GM18907 (cell line): ENCODE results near the gene CCDC110.

Experiments
- ATAC-seq: cut with Tn5 transposase; IDR thresholded peaks from one replicate; pipeline ENCODE4 v1.9.1; 2021; ENCODE audit warnings: mild to moderate bottlenecking, moderate library complexity; ENCODE audit not compliant: unreplicated experiment

The CCDC110 gene

GRCh38 chr4:185473247-185473646 is 1.7 kb upstream of the CCDC110 start:
- no peak for ATAC-seq

DNA sequence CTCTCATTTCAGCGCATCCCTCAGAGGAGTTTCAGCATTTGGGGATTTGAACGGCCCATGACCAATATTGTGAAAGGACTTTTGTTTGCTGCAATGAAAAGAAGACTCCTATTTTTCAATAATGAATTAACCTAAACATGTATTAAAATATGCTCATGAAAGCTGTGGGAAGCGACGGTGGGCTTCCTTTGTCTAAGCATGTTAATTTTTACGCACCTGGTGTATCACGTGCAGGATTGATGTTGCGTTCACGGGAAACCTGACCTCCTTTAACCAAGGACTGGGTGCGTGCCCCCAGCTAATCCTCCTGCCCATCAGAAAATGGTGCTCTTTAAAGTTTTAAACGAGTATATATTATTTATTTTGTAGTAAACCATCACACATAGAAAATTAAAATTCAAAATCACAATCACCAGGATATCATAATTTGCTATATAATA is 590 bp upstream of the CCDC110 start:
- ATAC-seq, result no peak

DNA sequence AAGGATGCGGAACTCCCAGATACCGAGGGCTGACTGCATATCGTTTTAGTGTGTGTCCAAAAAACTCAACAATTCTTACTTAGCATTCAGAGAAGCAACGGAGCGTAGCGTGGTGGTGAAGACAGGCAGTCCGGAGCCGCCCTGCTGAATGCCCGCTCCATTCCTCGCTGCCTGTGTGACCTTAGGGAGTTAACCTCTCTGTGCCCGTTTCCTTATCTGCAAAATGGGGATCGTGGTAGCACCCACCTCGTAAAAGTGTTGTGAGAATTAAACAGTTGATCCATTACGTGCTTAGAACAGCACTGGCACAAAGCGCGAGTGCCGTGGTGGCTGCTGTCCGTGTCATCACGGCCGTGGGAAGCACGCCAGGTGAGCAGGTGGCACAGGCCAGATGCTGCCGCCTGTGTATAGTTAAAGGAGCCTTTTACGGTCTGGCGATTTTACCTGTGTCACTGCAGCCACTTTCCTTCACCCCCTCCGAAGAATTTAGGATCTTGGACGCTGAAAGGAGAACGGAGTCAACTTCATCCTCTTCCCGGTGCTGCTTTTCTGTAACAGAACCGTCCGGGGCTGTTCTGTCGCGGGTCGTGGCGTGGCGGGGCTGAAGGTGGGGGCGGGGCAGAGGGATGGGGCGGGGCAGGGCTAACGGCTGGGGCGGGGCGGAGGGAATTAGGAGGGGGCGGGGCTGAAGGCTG is 885 bp downstream of the CCDC110 start:
- peak; percentile 25 for ATAC-seq

DNA sequence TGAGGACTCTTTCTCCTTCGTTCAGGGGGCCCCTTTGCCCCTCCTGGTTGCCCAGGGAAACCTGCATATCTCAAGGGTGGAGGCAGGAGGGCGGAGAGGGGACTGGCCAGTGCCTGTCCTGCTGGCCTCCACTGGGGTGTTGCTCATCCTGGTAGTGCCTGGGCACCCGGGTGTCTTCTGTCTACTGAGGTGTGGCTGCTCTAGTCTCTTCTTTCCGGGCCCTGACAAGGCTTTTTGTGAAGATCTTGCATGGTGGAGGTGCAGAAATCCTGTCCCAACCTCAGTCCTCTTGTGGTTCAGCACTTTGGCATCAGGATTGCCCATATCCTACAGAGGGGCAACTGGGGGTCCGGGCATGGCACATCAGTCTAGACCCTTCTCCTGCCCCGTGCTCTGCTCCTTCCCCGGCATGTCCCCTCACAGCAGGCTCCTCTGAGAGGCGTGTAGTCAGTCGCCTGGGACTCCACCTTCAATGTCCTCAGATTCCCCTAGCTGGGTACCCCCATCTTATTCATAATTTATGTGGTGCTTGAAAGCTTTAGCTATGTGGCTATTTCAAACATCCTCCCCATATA is 1.9 kb downstream of the CCDC110 start:
- no peak for ATAC-seq

GRCh38 chr4:185468999-185469398 is 2.5 kb downstream of the CCDC110 start:
- ATAC-seq, result no peak

- no peak for ATAC-seq
These were observed 3.5 kb downstream of the CCDC110 start for GRCh38 chr4:185467991-185468390.

- no peak for ATAC-seq
These were observed 4.4 kb downstream of the CCDC110 start for GRCh38 chr4:185467101-185467500.

GRCh38 chr4:185465707-185466106 is 5.8 kb downstream of the CCDC110 start:
- no peak for ATAC-seq

- no peak for ATAC-seq
These were observed 6.6 kb downstream of the CCDC110 start for GRCh38 chr4:185464887-185465286.

- ATAC-seq, result no peak
These were observed 7.3 kb downstream of the CCDC110 start for GRCh38 chr4:185464183-185464582.

GRCh38 chr4:185463541-185463940 is 8.0 kb downstream of the CCDC110 start:
- no peak for ATAC-seq

DNA sequence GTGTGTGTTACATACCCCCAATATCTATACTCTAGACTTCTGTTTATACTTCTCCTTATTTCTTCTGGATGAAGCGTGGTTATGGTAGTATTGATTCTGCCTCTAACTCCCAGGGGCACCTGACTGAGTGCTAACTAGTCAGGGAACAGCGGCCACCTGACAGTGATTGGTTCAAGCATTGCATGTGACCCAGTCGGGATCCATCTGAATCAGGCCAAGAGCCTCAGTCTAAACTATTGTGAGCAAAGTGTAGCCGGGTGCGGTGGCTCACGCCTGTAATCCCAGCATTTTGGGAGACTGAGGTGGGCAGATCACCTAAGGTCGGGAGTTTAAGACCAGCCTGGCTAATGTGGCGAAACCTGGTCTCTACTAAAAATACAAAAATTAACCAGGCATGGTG is 10.0 kb downstream of the CCDC110 start:
- ATAC-seq, result no peak

DNA sequence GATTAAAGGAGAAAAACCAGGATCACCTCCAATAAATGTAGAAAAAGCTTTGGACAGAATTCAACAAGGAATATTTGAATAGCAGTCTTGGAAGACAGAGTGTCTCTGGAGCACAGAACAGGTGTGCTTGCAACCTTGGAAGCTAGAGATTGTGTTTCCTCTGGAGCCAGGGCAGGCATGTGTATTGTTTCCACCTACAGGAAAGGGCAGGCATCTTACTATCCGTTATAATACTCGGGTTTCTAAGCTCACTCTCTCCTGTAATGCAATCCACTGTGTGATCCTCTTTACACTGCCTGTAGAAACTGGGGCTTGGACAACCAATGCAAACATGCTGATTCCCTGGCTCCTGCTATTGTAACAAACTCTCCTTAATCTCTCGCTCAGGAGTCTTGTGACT is 14.4 kb downstream of the CCDC110 start:
- no peak for ATAC-seq

- no peak for ATAC-seq
These were observed 15.4 kb downstream of the CCDC110 start for GRCh38 chr4:185456131-185456530.

- no peak for ATAC-seq
These were observed 26.3 kb downstream of the CCDC110 start for GRCh38 chr4:185445209-185445608.

DNA sequence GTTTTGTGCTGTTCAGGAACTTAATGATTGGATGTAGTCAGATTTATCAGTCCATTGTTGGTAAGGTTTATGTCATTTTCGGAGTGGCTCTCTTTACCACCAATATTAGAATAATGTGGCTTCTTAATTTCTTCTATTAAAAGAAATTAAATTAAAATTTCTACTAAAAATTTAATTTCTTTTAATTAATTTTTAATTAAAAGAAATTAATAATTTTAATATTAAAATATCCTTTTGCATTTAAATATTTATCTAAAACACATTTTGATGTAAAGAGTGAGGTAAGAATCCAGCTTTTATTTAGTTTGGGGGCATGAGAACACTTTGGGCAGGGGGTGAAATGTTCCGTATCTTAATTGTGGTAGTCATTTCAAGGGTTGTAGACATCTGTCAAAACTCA is 30.1 kb downstream of the CCDC110 start:
- no peak for ATAC-seq

GRCh38 chr4:185437809-185438208 is 33.7 kb downstream of the CCDC110 start:
- peak; percentile 52 for ATAC-seq

GRCh38 chr4:185435466-185435865 is 36.1 kb downstream of the CCDC110 start:
- ATAC-seq, result no peak

- ATAC-seq, result no peak
These were observed 41.9 kb downstream of the CCDC110 start for GRCh38 chr4:185429660-185430059.

GRCh38 chr4:185426960-185427688 is 44.4 kb downstream of the CCDC110 start:
- ATAC-seq, result no peak

DNA sequence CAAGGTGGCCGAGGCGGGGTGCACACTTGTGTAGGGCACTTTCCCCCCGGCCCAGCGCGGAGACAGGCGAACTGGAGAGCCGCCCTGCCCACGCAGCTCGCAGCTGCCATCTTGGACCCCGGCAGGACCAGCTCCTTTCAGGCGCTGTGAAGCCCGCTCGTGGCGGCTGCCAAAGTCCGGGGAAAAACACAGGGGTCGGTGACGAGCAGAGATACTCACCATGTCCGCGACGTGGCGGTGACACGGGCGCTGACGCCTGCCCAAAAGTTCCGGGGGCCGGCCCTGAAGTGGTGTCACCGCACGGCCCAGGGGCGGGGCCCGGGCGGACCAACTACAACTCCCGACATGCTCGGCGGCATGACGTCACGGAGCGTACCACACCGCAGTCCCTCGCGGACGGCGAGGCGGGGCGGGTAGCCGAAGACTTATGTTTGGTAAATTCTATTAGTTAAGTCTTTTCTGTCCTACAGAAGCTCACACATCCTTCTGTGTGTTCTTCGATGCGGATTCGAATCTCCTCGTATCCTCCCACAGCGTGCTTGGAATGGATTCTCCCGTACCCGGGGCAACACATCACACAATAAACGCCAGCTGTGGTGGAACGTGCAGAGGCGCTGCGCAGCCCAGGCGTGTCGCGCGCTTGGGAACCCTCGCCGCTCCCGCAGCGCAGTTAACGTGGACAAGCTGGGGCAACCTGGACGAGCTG is 45.7 kb downstream of the CCDC110 start, which contains the start of gene UFSP2:
Gene UFSP2 (minus strand): TSS at position 318 of the 706 bp plus-strand sequence. CDS start 96 bp downstream, at position 222.
- ATAC-seq, result peak; percentile 96
